HCT116 (cell line): ENCODE results near the gene SRPRA. TPM values are rescaled to one million over a fixed set of nuclear protein-coding genes. Genes with fewer than 3 reads are reported as not detected.

Experiments
- ATAC-seq: fragments of 200-7000 bp; cut with Tn5 transposase; 2 replicates; pipeline ENCODE4 v1.9.1; 2020; ENCODE audit warnings: mild to moderate bottlenecking, moderate library complexity
- BruUV-seq: library from RNA; stranded (reverse); fragments of 400-500 nt; replicated peaks from 2 replicates; lab custom pipeline; 2021; lab: Mats Ljungman, UMichigan
- CTCF ChIA-PET: fragments of 300-600 bp; sonication (Branson Sonifier 250); formaldehyde crosslinking; loops from one replicate; lab custom pipeline; 2021; ENCODE audit warnings: antibody characterized with exemption; lab: Charles Lee
- POLR2A ChIA-PET: fragments of 300-600, 350-600 bp; sonication (Branson Sonifier 250); formaldehyde crosslinking; loops from one replicate; lab custom pipeline; 2021; ENCODE audit warnings: antibody characterized with exemption; lab: Charles Lee
- RAD21 ChIA-PET, 2 experiments: fragments of 300-600 bp; sonication (Branson Sonifier 250); formaldehyde crosslinking; loops; one replicate each; lab custom pipeline; 2023; ENCODE audit warnings: low total read pairs in 2 of 2; ENCODE audit not compliant: uncharacterized antibody in 2 of 2, unreplicated experiment in 2 of 2, low non-redundant PET in 1 of 2; lab: Charles Lee
- DNase-seq: peaks from one replicate; pipeline ENCODE4 v3.0.0-alpha.2; 2010; ENCODE audit warnings: low read depth, low spot score
- H2AFZ ChIP-seq: fragments of 200-600 bp; shearing (Covaris generic), sonication (generic); 2 replicates; pipeline ENCODE4 v1.6.1; 2017; ENCODE audit warnings: low read depth, mixed run types, mixed read lengths, antibody characterized with exemption, low read length; ENCODE audit not compliant: poor library complexity, severe bottlenecking
- H3K27ac ChIP-seq: 2 replicates; pipeline ENCODE4 v1.5.1; 2012; ENCODE audit warnings: low read depth, low read length
- H3K27me3 ChIP-seq: fragments of 200-600 bp; sonication (generic); 2 replicates; pipeline ENCODE4 v1.6.1; 2016; ENCODE audit warnings: mixed run types, low read length, mixed read lengths; ENCODE audit not compliant: insufficient read depth
- H3K36me3 ChIP-seq, 2 experiments: fragments of 200-500 bp in 1 of 2; fragments of 200-600 bp in 1 of 2; sonication (Bioruptor generic) in 1 of 2; sonication (generic) in 1 of 2; 2 replicates each; pipeline versions ENCODE4 v1.5.1 to v1.6.1; 2014 to 2016; ENCODE audit warnings: low read length in 2 of 2, inconsistent platforms in 1 of 2, mixed read lengths in 1 of 2, mixed run types in 1 of 2; ENCODE audit not compliant: insufficient read depth in 2 of 2, control insufficient read depth in 1 of 2
- H3K4me1 ChIP-seq, 2 experiments: fragments of 200-600 bp in 1 of 2; sonication (generic) in 1 of 2; 2 replicates each; pipeline versions ENCODE4 v1.5.1 to v1.6.1; 2012 to 2017; ENCODE audit warnings: low read length in 2 of 2, inconsistent platforms in 1 of 2, mild to moderate bottlenecking in 1 of 2, mixed read lengths in 1 of 2, mixed run types in 1 of 2, moderate library complexity in 1 of 2; ENCODE audit not compliant: insufficient read depth in 2 of 2, control insufficient read depth in 1 of 2
- H3K4me2 ChIP-seq: fragments of 200-600 bp; sonication (generic); 2 replicates; pipeline ENCODE4 v1.6.1; 2017; ENCODE audit warnings: mixed run types, low read length, mixed read lengths
- H3K4me3 ChIP-seq, 2 experiments: fragments of 200-600 bp in 1 of 2; sonication (generic) in 1 of 2; replicated peaks in 1 of 2; 2 replicates each; pipeline ENCODE4 v1.5.1; 2011 to 2016; ENCODE audit warnings: low read length in 2 of 2, control low read depth in 1 of 2, low read depth in 1 of 2, mild to moderate bottlenecking in 1 of 2, mixed read lengths in 1 of 2, mixed run types in 1 of 2
- H3K79me2 ChIP-seq: fragments of 200-600 bp; sonication (generic); 2 replicates; pipeline ENCODE4 v1.6.1; 2017; ENCODE audit warnings: mild to moderate bottlenecking, mixed run types, low read length, moderate library complexity, mixed read lengths; ENCODE audit not compliant: insufficient read depth
- H3K9ac ChIP-seq: fragments of 200-600 bp; sonication (generic); 2 replicates; pipeline ENCODE4 v1.6.1; 2016; ENCODE audit warnings: low read length, mixed read lengths
- H3K9me2 ChIP-seq: fragments of 200-600 bp; sonication (generic), shearing (Covaris generic); 2 replicates; pipeline ENCODE4 v1.6.1; 2017; ENCODE audit warnings: mixed run types, mild to moderate bottlenecking, moderate library complexity; ENCODE audit not compliant: insufficient read depth
- H3K9me3 ChIP-seq, 2 experiments: fragments of 200-500 bp in 1 of 2; fragments of 200-600 bp in 1 of 2; sonication (Bioruptor generic) in 1 of 2; sonication (generic) in 1 of 2; 2 replicates each; pipeline ENCODE4 v1.6.1; 2014 to 2017; ENCODE audit warnings: low read length in 2 of 2, mixed read lengths in 2 of 2, inconsistent platforms in 1 of 2, low read depth in 1 of 2, mild to moderate bottlenecking in 1 of 2, mixed run types in 1 of 2, moderate library complexity in 1 of 2; ENCODE audit not compliant: control insufficient read depth in 1 of 2, insufficient read depth in 1 of 2
- H4K20me1 ChIP-seq: fragments of 200-600 bp; sonication (generic), shearing (Covaris generic); 2 replicates; pipeline ENCODE4 v1.6.1; 2017; ENCODE audit warnings: mixed run types, mild to moderate bottlenecking, moderate library complexity; ENCODE audit not compliant: insufficient read depth
- CTCF ChIP-seq, 3 experiments: fragments of 200-600 bp in 1 of 3; sonication (generic) in 1 of 3; IDR thresholded peaks in 2 of 3; conservative IDR thresholded peaks in 1 of 3; 2 replicates each; pipeline ENCODE4 v1.5.1; 2012 to 2017; ENCODE audit warnings: low read depth in 2 of 3, low read length in 2 of 3, antibody characterized with exemption in 1 of 3, borderline replicate concordance in 1 of 3, control low read depth in 1 of 3, mild to moderate bottlenecking in 1 of 3, mixed read lengths in 1 of 3, mixed run types in 1 of 3, moderate library complexity in 1 of 3; ENCODE audit not compliant: insufficient read depth in 1 of 3
- EGR1 ChIP-seq: IDR thresholded peaks from 2 replicates; pipeline ENCODE4 v1.6.1; 2012; ENCODE audit warnings: low read depth
- ELF1 ChIP-seq: IDR thresholded peaks from 2 replicates; pipeline ENCODE4 v1.6.1; 2012; ENCODE audit warnings: low read depth, borderline replicate concordance
- JUND ChIP-seq: IDR thresholded peaks from 2 replicates; pipeline ENCODE4 v1.6.1; 2012
- POLR2AphosphoS5 ChIP-seq: IDR thresholded peaks from 2 replicates; pipeline ENCODE4 v1.6.1; 2011; ENCODE audit warnings: mild to moderate bottlenecking, low read depth, low read length, moderate library complexity
- SIN3A ChIP-seq: IDR thresholded peaks from 2 replicates; pipeline ENCODE4 v1.6.1; 2012; ENCODE audit warnings: low read depth
- SRF ChIP-seq: IDR thresholded peaks from 2 replicates; pipeline ENCODE4 v1.6.1; 2012; ENCODE audit warnings: low read depth
- TCF7L2 ChIP-seq: IDR thresholded peaks from 2 replicates; pipeline ENCODE4 v1.7.0; 2011; ENCODE audit warnings: borderline replicate concordance, inconsistent platforms; ENCODE audit not compliant: insufficient read depth, insufficient read length; ENCODE audit errors: extremely low read depth
- ZNF274 ChIP-seq: fragments of 200-500 bp; sonication (Bioruptor generic); IDR thresholded peaks from 2 replicates; pipeline ENCODE4 v1.6.1; 2014; ENCODE audit warnings: mild to moderate bottlenecking, low read depth, low read length, inconsistent platforms
- intact Hi-C: fragments of 100-400 bp; cut with micrococcal nuclease; formaldehyde crosslinking; loops from 2 replicates; pipeline ENCODE4 v1.10.0; 2022
- total RNA-seq: library from RNA; stranded (reverse); gene quantifications from one replicate; pipeline ENCODE4 v1.2.1, GENCODE V29; 2021; ENCODE audit not compliant: unreplicated experiment
- TF ChIP-seq, protein P1 (sequence below): IDR thresholded peaks from 2 replicates; pipeline ENCODE4 v1.6.1; 2012

SRPRA gene
- total RNA-seq, 1 experiment from 2014 or later, result 74.5 TPM

DNA sequence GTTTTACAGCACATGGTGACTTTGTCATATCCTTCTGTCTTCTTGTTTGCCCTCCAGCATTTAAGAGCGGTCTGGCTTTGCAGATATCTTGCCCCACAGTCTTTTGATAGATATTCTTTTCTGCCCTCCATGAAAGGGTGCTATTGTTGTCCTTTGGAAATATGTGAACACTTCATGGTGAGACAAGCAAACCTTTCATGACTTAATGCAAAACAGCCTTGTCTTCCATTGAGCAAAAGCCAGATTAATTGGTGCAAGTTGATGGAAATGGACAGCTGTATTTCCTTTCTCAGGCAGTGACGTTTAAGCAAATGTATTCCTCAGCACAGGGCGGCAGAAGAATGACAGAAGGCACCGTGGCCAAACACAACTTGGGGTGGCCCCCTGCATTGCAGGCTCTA lies 39.6 kb upstream of the SRPRA start:
- DNase-seq, result no peak
- H3K27me3 ChIP-seq, result no peaks in the 10 kb centered on the region
- ChIA-PET RAD21 (no interaction called here), CTCF (interaction anchor here (5.9 kb wide), 1 partner anchor 172 kb away, joined by 74 read pairs; no protein-coding TSS in a partner anchor), POLR2A (no interaction called here)
- H2AFZ ChIP-seq, result no peak overlapping the region
- no peak for ATAC-seq
- H3K27ac ChIP-seq, result no peak overlapping the region
- no peaks in the 10 kb centered on the region for H3K36me3 ChIP-seq
- H3K9me3 ChIP-seq, result no peaks in the 10 kb centered on the region
- peaks cover 4 to 13% of the 10 kb centered on the region in 2 experiments; a peak in 2 of 4 replicates for H3K4me1 ChIP-seq
- BruUV-seq, result no TSS peak
- no peak overlapping the region for H3K4me3 ChIP-seq
- TF ChIP-seq, protein P1, sequence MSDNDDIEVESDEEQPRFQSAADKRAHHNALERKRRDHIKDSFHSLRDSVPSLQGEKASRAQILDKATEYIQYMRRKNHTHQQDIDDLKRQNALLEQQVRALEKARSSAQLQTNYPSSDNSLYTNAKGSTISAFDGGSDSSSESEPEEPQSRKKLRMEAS, result no peak
- TF ChIP-seq EGR1, result no peak
- TF ChIP-seq JUND, result no peak
- TF ChIP-seq SIN3A, result no peak
- no peak for TF ChIP-seq TCF7L2
- no peak for TF ChIP-seq ELF1
- no peak for TF ChIP-seq POLR2AphosphoS5
- no peak for TF ChIP-seq ZNF274
- TF ChIP-seq SRF, result no peak
- no peak for TF ChIP-seq CTCF (IDR thresholded peaks at IDR 0.05 in 2 of 3, conservative IDR thresholded peaks at IDR 0.05 in 1 of 3; ENCODE audit: borderline replicate concordance in 1 of 3, insufficient read depth in 1 of 3, low read depth in 2 of 3, low read length in 2 of 3)
- H4K20me1 ChIP-seq, result no peaks in the 10 kb centered on the region
- peaks cover 5% of the 10 kb centered on the region; the same call in 1 of the 2 replicates for H3K79me2 ChIP-seq
- H3K4me2 ChIP-seq, result no peak overlapping the region
- intact Hi-C loops, result no loop called here
- H3K9ac ChIP-seq, result no peak overlapping the region
- H3K9me2 ChIP-seq, result no peaks in the 10 kb centered on the region
